Lower lobe of right lung (tissue), 2 donors: ENCODE data around the gene EPPIN. TPM values are rescaled to one million over a fixed set of nuclear protein-coding genes. Genes with fewer than 3 reads are reported as not detected.

Source experiments
- ATAC-seq, 2 donors: fragments of 200-7000 bp; cut with Tn5 transposase; one replicate each; pipeline ENCODE4 v1.9.1; 2020 to 2022; ENCODE audit warnings: mild to moderate bottlenecking in 2 of 2, moderate library complexity in 2 of 2
- DNase-seq: peaks from one replicate; pipeline ENCODE4 v3.0.0-alpha.2; 2020
- H3K27ac ChIP-seq: fragments of 200-600 bp; one replicate; pipeline ENCODE4 v1.8.0; 2022
- H3K27me3 ChIP-seq: fragments of 200-600 bp; one replicate; pipeline ENCODE4 v1.8.0; 2022; ENCODE audit warnings: low read depth
- H3K36me3 ChIP-seq: fragments of 200-600 bp; one replicate; pipeline ENCODE4 v1.8.0; 2022; ENCODE audit warnings: mild to moderate bottlenecking
- H3K4me1 ChIP-seq: fragments of 200-600 bp; one replicate; pipeline ENCODE4 v1.8.0; 2022
- H3K4me3 ChIP-seq: fragments of 200-600 bp; one replicate; pipeline ENCODE4 v1.8.0; 2022; ENCODE audit warnings: mild to moderate bottlenecking
- H3K9me3 ChIP-seq: fragments of 200-600 bp; one replicate; pipeline ENCODE4 v1.8.0; 2022
- CTCF ChIP-seq: fragments of 200-600 bp; IDR thresholded peaks from one replicate; pipeline ENCODE4 v1.8.0; 2022; ENCODE audit warnings: antibody characterized with exemption, mild to moderate bottlenecking
- intact Hi-C: fragments of 100-400 bp; cut with DNase I; formaldehyde crosslinking; loops from one replicate; pipeline ENCODE4 v1.11.0; 2022
- total RNA-seq: library from RNA; stranded (reverse); fragmentation: NEBNext Ultra II Directional; extraction: Animal tissue kit (Norgen Biotek cat#: 25700); gene quantifications from one replicate; pipeline ENCODE4 v1.2.1, GENCODE V29; 2021
- donor health status: DM: no; HTN: yes; CAD: no; lungs with severe emphysema.

Gene EPPIN
- total RNA-seq, 1 donor from 2014 or later = 0.38 TPM

GRCh38 chr20:45538209-45538799 is 8.9 kb downstream of the EPPIN start:
- Histone ChIP-seq H3K4me1 (no peaks in the 10 kb centered on the region), H3K4me3 (no peak overlapping the region), H3K36me3 (no peaks in the 10 kb centered on the region), H3K27me3 (peaks cover 22% of the 10 kb centered on the region), H3K27ac (no peak overlapping the region), H3K9me3 (no peaks in the 10 kb centered on the region)
- intact Hi-C loops = no loop called here
- TF ChIP-seq CTCF = no peak
- DNase-seq (no peak), ATAC-seq (no peak)

GRCh38 chr20:45527294-45527693 is 19.9 kb downstream of the EPPIN start:
- H3K36me3 ChIP-seq = no peaks in the 10 kb centered on the region
- no peak for DNase-seq
- no peak overlapping the region for H3K27ac ChIP-seq
- ATAC-seq = no peak
- peaks cover 3% of the 10 kb centered on the region for H3K27me3 ChIP-seq
- H3K9me3 ChIP-seq = no peaks in the 10 kb centered on the region
- H3K4me1 ChIP-seq = no peaks in the 10 kb centered on the region
- no peak for TF ChIP-seq CTCF
- intact Hi-C loops = no loop called here
- H3K4me3 ChIP-seq = no peak overlapping the region

- intact Hi-C loops = no loop called here
- DNase-seq (no peak), ATAC-seq (no peak)
- Histone ChIP-seq H3K4me1 (no peaks in the 10 kb centered on the region), H3K4me3 (no peak overlapping the region), H3K36me3 (no peaks in the 10 kb centered on the region), H3K27ac (no peak overlapping the region), H3K27me3 (peaks cover 3% of the 10 kb centered on the region), H3K9me3 (no peaks in the 10 kb centered on the region)
- no peak for TF ChIP-seq CTCF
These were observed 23.4 kb downstream of the EPPIN start for GRCh38 chr20:45523821-45524220.

- Histone ChIP-seq H3K27me3 (peaks cover 3% of the 10 kb centered on the region), H3K9me3 (no peaks in the 10 kb centered on the region), H3K27ac (no peak overlapping the region), H3K36me3 (no peaks in the 10 kb centered on the region), H3K4me3 (no peak overlapping the region), H3K4me1 (no peaks in the 10 kb centered on the region)
- intact Hi-C loops = no loop called here
- TF ChIP-seq CTCF = no peak
- ATAC-seq (peak; percentile 89 to 90), DNase-seq (no peak)
These were observed 28.9 kb downstream of the EPPIN start for GRCh38 chr20:45518282-45518681.

GRCh38 chr20:45515147-45515913 is 31.9 kb downstream of the EPPIN start, which contains the start of gene SPINT3:
Gene SPINT3, minus strand, starts transcription at chr20:45515622. Its CDS starts 14 bp downstream, at chr20:45515608.
- intact Hi-C loops = no loop called here

More at GRCh38 chr20:45515147-45515913, 31.9 kb downstream of the EPPIN start, which contains the start of gene SPINT3:
- Histone ChIP-seq H3K4me1 (no peaks in the 10 kb centered on the region), H3K27me3 (no peaks in the 10 kb centered on the region), H3K9me3 (no peaks in the 10 kb centered on the region), H3K4me3 (no peak within 1 kb of the TSS), H3K36me3 (no peaks in the 10 kb centered on the region), H3K27ac (no peak within 1 kb of the TSS)
- peak; percentile 59 to 65 for ATAC-seq
- no peak for TF ChIP-seq CTCF
- DNase-seq = peak; percentile 42
